Caki2 (cell line): Measurements from ENCODE around the gene LARGE1. TPM values are rescaled to one million over a fixed set of nuclear protein-coding genes. Genes with fewer than 3 reads are reported as not detected.

Experiments
- DNase-seq: peaks from one replicate; pipeline ENCODE4 v3.0.0-alpha.2; 2015; ENCODE audit warnings: low read depth
- in situ Hi-C: cut with HindIII; loops from 2 replicates; pipeline ENCODE4 v1.10.0; 2016; ENCODE audit warnings: low sequenced_read_pairs, low pct_unique_long_range_greater_than_20kb, mixed read lengths
- total RNA-seq: library from RNA; depleted of rRNA; stranded (reverse); fragments of >200 nt; shearing (Covaris generic); gene quantifications from 2 replicates; pipeline ENCODE4 v1.2.3, GENCODE V29; 2014; ENCODE audit warnings: low replicate concordance

LARGE1 gene
- total RNA-seq, 1 experiment from 2014 or later, result 9.7 TPM

- in situ Hi-C loops, result no loop called here
Observed at GRCh38 chr22:33620085-33620484, 300.2 kb downstream of the LARGE1 start.

GRCh38 chr22:33606504-33606903, 313.8 kb downstream of the LARGE1 start:
- DNase-seq, result no peak
- in situ Hi-C loops, result no loop called here

More at GRCh38 chr22:33620085-33620484, 300.2 kb downstream of the LARGE1 start:
- no peak for DNase-seq

- no peak for DNase-seq
Observed at GRCh38 chr22:33605666-33606065, 314.6 kb downstream of the LARGE1 start.

GRCh38 chr22:33605221-33605620, 315.1 kb downstream of the LARGE1 start:
- in situ Hi-C loops, result no loop called here
- no peak for DNase-seq

More at GRCh38 chr22:33605666-33606065, 314.6 kb downstream of the LARGE1 start:
- in situ Hi-C loops, result no loop called here

GRCh38 chr22:33601062-33601461, 319.2 kb downstream of the LARGE1 start:
- in situ Hi-C loops, result no loop called here
- DNase-seq, result no peak

- DNase-seq, result no peak
- in situ Hi-C loops, result no loop called here
Observed at GRCh38 chr22:33600595-33600994, 319.7 kb downstream of the LARGE1 start.

- no peak for DNase-seq
- in situ Hi-C loops, result no loop called here
Observed at GRCh38 chr22:33600113-33600512, 320.2 kb downstream of the LARGE1 start.

- no peak for DNase-seq
- in situ Hi-C loops, result no loop called here
Observed at GRCh38 chr22:33599596-33599995, 320.7 kb downstream of the LARGE1 start.

- in situ Hi-C loops, result no loop called here
- no peak for DNase-seq
Observed at GRCh38 chr22:33598821-33599220, 321.5 kb downstream of the LARGE1 start.

- in situ Hi-C loops, result no loop called here
- no peak for DNase-seq
Observed at GRCh38 chr22:33597274-33597985, 322.8 kb downstream of the LARGE1 start.

- in situ Hi-C loops, result no loop called here
- no peak for DNase-seq
Observed at GRCh38 chr22:33593818-33594217, 326.5 kb downstream of the LARGE1 start.

GRCh38 chr22:33591946-33592345, 328.3 kb downstream of the LARGE1 start:
- in situ Hi-C loops, result no loop called here
- DNase-seq, result no peak

- DNase-seq, result no peak
- in situ Hi-C loops, result no loop called here
Observed at GRCh38 chr22:33589297-33589696, 331.0 kb downstream of the LARGE1 start.

GRCh38 chr22:33588860-33589259, 331.4 kb downstream of the LARGE1 start:
- no peak for DNase-seq
- in situ Hi-C loops, result no loop called here

- in situ Hi-C loops, result no loop called here
Observed at GRCh38 chr22:33584152-33584551, 336.1 kb downstream of the LARGE1 start.

GRCh38 chr22:33582822-33583400, 337.4 kb downstream of the LARGE1 start:
- in situ Hi-C loops, result no loop called here
- DNase-seq, result no peak

More at GRCh38 chr22:33584152-33584551, 336.1 kb downstream of the LARGE1 start:
- no peak for DNase-seq

- no peak for DNase-seq
- in situ Hi-C loops, result no loop called here
Observed at GRCh38 chr22:33580310-33580709, 340.0 kb downstream of the LARGE1 start.

- in situ Hi-C loops, result no loop called here
- peak; percentile 56 for DNase-seq
Observed at GRCh38 chr22:33579448-33580093, 340.7 kb downstream of the LARGE1 start.

GRCh38 chr22:33578752-33579151, 341.5 kb downstream of the LARGE1 start:
- in situ Hi-C loops, result no loop called here
- DNase-seq, result peak; percentile 53
